Naive thymus-derived CD4-positive, alpha-beta T cell (primary cell): ENCODE results near the gene TMEM147. TPM values are rescaled to one million over a fixed set of nuclear protein-coding genes. Genes with fewer than 3 reads are reported as not detected.

Experiments
- ATAC-seq: fragments of 150-1000 bp; cut with Tn5 transposase; 2 replicates; pipeline ENCODE4 v1.10.0; 2021; ENCODE audit warnings: mild to moderate bottlenecking, moderate library complexity
- CTCF ChIA-PET: fragments of 350-600 bp; sonication (Branson Sonifier 250); formaldehyde crosslinking; loops from one replicate; lab custom pipeline; 2021; ENCODE audit warnings: antibody characterized with exemption; lab: Charles Lee
- POLR2A ChIA-PET: fragments of 350-600 bp; sonication (Branson Sonifier 250); formaldehyde crosslinking; loops from one replicate; lab custom pipeline; 2021; ENCODE audit warnings: antibody characterized with exemption, inconsistent platforms; lab: Charles Lee
- DNase-seq, 9 donors: peaks; one replicate each; pipeline versions ENCODE4 v3.0.0 to v3.0.0-alpha.2; 2020 to 2022; ENCODE audit warnings: mixed read lengths in 1 of 9
- H3K27ac ChIP-seq: one replicate; pipeline ENCODE4 v1.7.0; 2013; ENCODE audit warnings: mild to moderate bottlenecking, low read depth, low read length, moderate library complexity
- H3K27me3 ChIP-seq, 2 donors: one replicate each; pipeline ENCODE4 v1.7.0; 2013; ENCODE audit warnings: low read length in 2 of 2, mild to moderate bottlenecking in 2 of 2, moderate library complexity in 2 of 2; ENCODE audit not compliant: control insufficient read depth in 2 of 2, insufficient read depth in 2 of 2
- H3K36me3 ChIP-seq, 3 experiments: 1 replicate in 2 of 3; 2 replicates in 1 of 3; pipeline ENCODE4 v1.7.0; 2013; ENCODE audit warnings: low read length in 3 of 3, mild to moderate bottlenecking in 3 of 3, moderate library complexity in 1 of 3; ENCODE audit not compliant: insufficient read depth in 3 of 3, control insufficient read depth in 2 of 3
- H3K4me1 ChIP-seq, 2 donors: one replicate each; pipeline ENCODE4 v1.7.0; 2013; ENCODE audit warnings: low read length in 2 of 2, mild to moderate bottlenecking in 2 of 2, moderate library complexity in 1 of 2; ENCODE audit not compliant: control insufficient read depth in 2 of 2, insufficient read depth in 2 of 2
- H3K4me3 ChIP-seq: 2 replicates; pipeline ENCODE4 v1.7.0; 2013; ENCODE audit warnings: mild to moderate bottlenecking, low read length
- H3K9me3 ChIP-seq, 3 experiments: 1 replicate in 2 of 3; 2 replicates in 1 of 3; pipeline ENCODE4 v1.7.0; 2013; ENCODE audit warnings: low read length in 3 of 3; ENCODE audit not compliant: control insufficient read depth in 2 of 3
- H3K27ac Mint-ChIP-seq, 9 donors: one replicate each; pipeline ENCODE4 v1.8.0; 2020 to 2022; ENCODE audit warnings: mixed read lengths in 9 of 9, mild to moderate bottlenecking in 8 of 9, moderate library complexity in 5 of 9, inconsistent platforms in 2 of 9
- H3K27me3 Mint-ChIP-seq, 5 donors: one replicate each; pipeline ENCODE4 v1.8.0; 2021 to 2022; ENCODE audit warnings: mixed read lengths in 5 of 5, mild to moderate bottlenecking in 1 of 5
- H3K36me3 Mint-ChIP-seq, 5 donors: one replicate each; pipeline ENCODE4 v1.8.0; 2020 to 2022; ENCODE audit warnings: mixed read lengths in 5 of 5, mild to moderate bottlenecking in 3 of 5, inconsistent platforms in 1 of 5
- H3K4me1 Mint-ChIP-seq, 7 donors: one replicate each; pipeline ENCODE4 v1.8.0; 2020 to 2022; ENCODE audit warnings: mixed read lengths in 7 of 7, mild to moderate bottlenecking in 3 of 7, inconsistent platforms in 1 of 7
- H3K4me3 Mint-ChIP-seq, 10 donors: one replicate each; pipeline ENCODE4 v1.8.0; 2020 to 2022; ENCODE audit warnings: mild to moderate bottlenecking in 10 of 10, mixed read lengths in 10 of 10, moderate library complexity in 6 of 10, inconsistent platforms in 2 of 10
- H3K9me3 Mint-ChIP-seq, 11 donors: one replicate each; pipeline ENCODE4 v1.8.0; 2020 to 2022; ENCODE audit warnings: mixed read lengths in 11 of 11, mild to moderate bottlenecking in 4 of 11, inconsistent platforms in 1 of 11, moderate library complexity in 1 of 11
- intact Hi-C, 2 donors: fragments of 100-400 bp; cut with micrococcal nuclease; formaldehyde crosslinking; loops; one replicate each; pipeline ENCODE4 v1.15.1; 2023
- polyA plus RNA-seq, 2 donors: library from polyadenylated mRNA; unstranded; fragments of 300-500 nt; fragmentation: Illumina TruSeq; gene quantifications; one replicate each; pipeline ENCODE4 v1.2.3, GENCODE V29; 2021
- total RNA-seq, 6 experiments: library from RNA in 5 of 6; stranded (reverse) in 5 of 6; gene quantifications; 1 replicate in 5 of 6; 2 replicates in 1 of 6; pipeline ENCODE4 v1.2.3 and lab custom pipeline; 2021 to 2026

The TMEM147 gene
- total and polyA plus RNA-seq, 7 experiments from 2014 or later = 24.7 to 154 (median 41.7) TPM

- Histone ChIP-seq H3K27me3 (no peaks in the 10 kb centered on the region), H3K9me3 (no peaks in the 10 kb centered on the region), H3K4me3 (no peak overlapping the region), H3K27ac (no peak overlapping the region), H3K36me3 (no peaks in the 10 kb centered on the region), H3K4me1 (no peaks in the 10 kb centered on the region)
- peaks cover 0 to 29% (median 5%) of the 10 kb centered on the region in 5 donors for H3K27me3 Mint-ChIP-seq
- peaks cover 0 to 3% (median 0%) of the 10 kb centered on the region in 7 donors for H3K4me1 Mint-ChIP-seq
- ChIA-PET POLR2A (no interaction called here), CTCF (no interaction called here)
- no peaks in the 10 kb centered on the region for H3K36me3 Mint-ChIP-seq
- intact Hi-C loops = no loop called here
- H3K9me3 Mint-ChIP-seq = no peaks in the 10 kb centered on the region
- no peak for ATAC-seq
- DNase-seq = no peak
- H3K4me3 Mint-ChIP-seq = no peak overlapping the region
- H3K27ac Mint-ChIP-seq = peak overlapping the region in 1 of 9 donors; percentile 38
Measured at GRCh38 chr19:35502751-35503150, 42.7 kb upstream of the TMEM147 start.

GRCh38 chr19:35506011-35506410 lies 39.4 kb upstream of the TMEM147 start:
- Mint-ChIP-seq H3K27me3 (peaks cover 0 to 61% (median 5%) of the 10 kb centered on the region in 5 donors), H3K27ac (peak overlapping the region in 1 of 9 donors; percentile 30), H3K36me3 (no peaks in the 10 kb centered on the region), H3K4me1 (peaks cover 11 to 21% (median 14%) of the 10 kb centered on the region in 7 donors), H3K9me3 (no peaks in the 10 kb centered on the region), H3K4me3 (no peak overlapping the region)
- intact Hi-C loops = no loop called here
- ATAC-seq = no peak
- no peaks in the 10 kb centered on the region for H3K9me3 ChIP-seq
- peaks cover 12 to 17% of the 10 kb centered on the region in 2 donors for H3K4me1 ChIP-seq
- ChIA-PET POLR2A (no interaction called here), CTCF (interaction anchor here (0.6 to 1.0 kb wide), 2 partner anchors 15 to 361 kb away, joined by 3 read pairs; partner anchors contain the start of gene KRTDAP)
- no peak overlapping the region for H3K27ac ChIP-seq
- no peak overlapping the region for H3K4me3 ChIP-seq
- H3K36me3 ChIP-seq = no peaks in the 10 kb centered on the region
- H3K27me3 ChIP-seq = peaks cover 0 to 4% of the 10 kb centered on the region in 2 donors
- no peak for DNase-seq

GRCh38 chr19:35507561-35507960 lies 37.9 kb upstream of the TMEM147 start:
- Histone ChIP-seq H3K4me1 (peaks cover 12 to 17% of the 10 kb centered on the region in 2 donors), H3K4me3 (no peak overlapping the region), H3K27ac (no peak overlapping the region), H3K36me3 (no peaks in the 10 kb centered on the region), H3K9me3 (no peaks in the 10 kb centered on the region), H3K27me3 (peaks cover 0 to 4% of the 10 kb centered on the region in 2 donors)
- no peak overlapping the region for H3K27ac Mint-ChIP-seq
- peaks cover 9 to 21% (median 14%) of the 10 kb centered on the region in 7 donors for H3K4me1 Mint-ChIP-seq
- intact Hi-C loops = no loop called here
- no peaks in the 10 kb centered on the region for H3K36me3 Mint-ChIP-seq
- ATAC-seq = no peak
- H3K4me3 Mint-ChIP-seq = no peak overlapping the region
- ChIA-PET POLR2A (no interaction called here), CTCF (no interaction called here)
- no peak for DNase-seq
- H3K27me3 Mint-ChIP-seq = peaks cover 0 to 69% (median 5%) of the 10 kb centered on the region in 5 donors
- no peaks in the 10 kb centered on the region for H3K9me3 Mint-ChIP-seq

GRCh38 chr19:35508129-35508528 lies 37.3 kb upstream of the TMEM147 start:
- no peaks in the 10 kb centered on the region for H3K36me3 ChIP-seq
- POLR2A ChIA-PET = interaction anchor here (0.7 kb wide), 1 partner anchor 459 kb away, joined by 3 read pairs; no protein-coding TSS in a partner anchor
- no peak overlapping the region for H3K4me3 ChIP-seq
- DNase-seq (no peak), ATAC-seq (no peak)
- no peak overlapping the region for H3K4me3 Mint-ChIP-seq
- H3K4me1 Mint-ChIP-seq = peaks cover 9 to 21% (median 14%) of the 10 kb centered on the region in 7 donors
- no peaks in the 10 kb centered on the region for H3K9me3 Mint-ChIP-seq
- no peak overlapping the region for H3K27ac ChIP-seq
- no peaks in the 10 kb centered on the region for H3K36me3 Mint-ChIP-seq
- CTCF ChIA-PET = interaction anchor here (0.7 kb wide), 1 partner anchor 349 kb away, joined by 3 read pairs; no protein-coding TSS in a partner anchor
- peaks cover 0 to 4% of the 10 kb centered on the region in 2 donors for H3K27me3 ChIP-seq
- peaks cover 0 to 70% (median 9%) of the 10 kb centered on the region in 5 donors for H3K27me3 Mint-ChIP-seq
- H3K27ac Mint-ChIP-seq = no peak overlapping the region
- peaks cover 12 to 17% of the 10 kb centered on the region in 2 donors for H3K4me1 ChIP-seq
- intact Hi-C loops = no loop called here
- no peaks in the 10 kb centered on the region for H3K9me3 ChIP-seq

GRCh38 chr19:35509018-35509652 lies 36.3 kb upstream of the TMEM147 start:
- Histone ChIP-seq H3K27ac (no peak overlapping the region), H3K36me3 (no peaks in the 10 kb centered on the region), H3K9me3 (no peaks in the 10 kb centered on the region), H3K4me3 (peak overlapping the region; percentile 53), H3K27me3 (peaks cover 0 to 4% of the 10 kb centered on the region in 2 donors), H3K4me1 (peaks cover 12 to 17% of the 10 kb centered on the region in 2 donors)
- Mint-ChIP-seq H3K36me3 (no peaks in the 10 kb centered on the region), H3K27ac (peak overlapping the region in 2 of 9 donors; percentile 20 to 61), H3K4me3 (peak overlapping the region; percentile 40 to 84 (median 72)), H3K4me1 (peaks cover 9 to 21% (median 14%) of the 10 kb centered on the region in 7 donors), H3K27me3 (peaks cover 0 to 70% (median 14%) of the 10 kb centered on the region in 5 donors), H3K9me3 (no peaks in the 10 kb centered on the region)
- intact Hi-C loops = no loop called here
- peak in 6 of 9 donors; percentile 10 to 28 (median 17) for DNase-seq
- POLR2A ChIA-PET = no interaction called here
- ATAC-seq = peak; percentile 78
- CTCF ChIA-PET = interaction anchor here (0.7 to 2.0 kb wide), 6 partner anchors 11 to 742 kb away, joined by 3 to 7 read pairs (median 3); no protein-coding TSS in a partner anchor

GRCh38 chr19:35509861-35510625 lies 35.4 kb upstream of the TMEM147 start:
- peaks cover 9 to 21% (median 14%) of the 10 kb centered on the region in 7 donors for H3K4me1 Mint-ChIP-seq
- peak overlapping the region; percentile 53 for H3K4me3 ChIP-seq
- peak; percentile 34 to 80 (median 58) for DNase-seq
- peak overlapping the region; percentile 28 to 84 (median 76) for H3K4me3 Mint-ChIP-seq
- intact Hi-C loops = loop anchor here (1.0 kb wide), 2 partner anchors 82 to 207 kb away; no protein-coding TSS in a partner anchor
- H3K4me1 ChIP-seq = peaks cover 12 to 17% of the 10 kb centered on the region in 2 donors
- H3K36me3 ChIP-seq = no peaks in the 10 kb centered on the region
- peak; percentile 83 for ATAC-seq
- H3K27me3 ChIP-seq = peaks cover 0 to 4% of the 10 kb centered on the region in 2 donors
- ChIA-PET CTCF (interaction anchor here (0.5 to 2.0 kb wide), 9 partner anchors 10 to 309 kb away, joined by 3 to 7 read pairs (median 4); no protein-coding TSS in a partner anchor), POLR2A (interaction anchor here (0.6 kb wide), 1 partner anchor 140 kb away, joined by 5 read pairs; no protein-coding TSS in a partner anchor)
- no peaks in the 10 kb centered on the region for H3K9me3 Mint-ChIP-seq
- peak overlapping the region in 3 of 9 donors; percentile 20 to 61 (median 46) for H3K27ac Mint-ChIP-seq
- peaks cover 0 to 70% (median 14%) of the 10 kb centered on the region in 5 donors for H3K27me3 Mint-ChIP-seq
- H3K36me3 Mint-ChIP-seq = no peaks in the 10 kb centered on the region
- H3K27ac ChIP-seq = no peak overlapping the region
- H3K9me3 ChIP-seq = no peaks in the 10 kb centered on the region
